NCI-H2029 treated with DMSO at 0.1 percent for 48 hours (cell line): ENCODE results near the gene COPS7A.
"Not testable (repeated sequence)": the region's sequence is repeated elsewhere in the genome, so short reads cannot be mapped to it uniquely, and the experiment has no call there.

Experiments
- DNase-seq: peaks from one replicate; lab custom pipeline; 2025; lab: John Stamatoyannopoulos, UW

Gene COPS7A

GRCh38 chr12:6701078-6701768 is 22.6 kb upstream of the COPS7A start:
- DNase-seq, result no peak

GRCh38 chr12:6703631-6704030 is 20.2 kb upstream of the COPS7A start:
- no peak for DNase-seq

- not testable (repeated sequence) for DNase-seq
These were observed 15.5 kb upstream of the COPS7A start for GRCh38 chr12:6708351-6708750.

GRCh38 chr12:6708960-6709394 is 14.9 kb upstream of the COPS7A start:
- DNase-seq, result no peak

GRCh38 chr12:6716031-6716873 is 7.6 kb upstream of the COPS7A start:
- DNase-seq, result not testable (repeated sequence)

GRCh38 chr12:6716874-6717437 is 6.9 kb upstream of the COPS7A start:
- no peak for DNase-seq

- no peak for DNase-seq
These were observed 983 bp upstream of the COPS7A start for GRCh38 chr12:6722863-6723262.

GRCh38 chr12:6724409-6724797 is 557 bp downstream of the COPS7A start:
- no peak for DNase-seq

GRCh38 chr12:6725350-6725749 is 1.5 kb downstream of the COPS7A start:
- no peak for DNase-seq

- no peak for DNase-seq
These were observed 5.3 kb downstream of the COPS7A start for GRCh38 chr12:6729186-6729585.

- DNase-seq, result no peak
These were observed 6.3 kb downstream of the COPS7A start for GRCh38 chr12:6730169-6730568.

GRCh38 chr12:6734506-6735387 is 10.9 kb downstream of the COPS7A start:
- DNase-seq, result no peak

GRCh38 chr12:6735448-6736191 is 11.8 kb downstream of the COPS7A start:
- DNase-seq, result no peak

GRCh38 chr12:6736754-6737153 is 12.9 kb downstream of the COPS7A start:
- DNase-seq, result no peak

- DNase-seq, result not testable (repeated sequence)
These were observed 18.2 kb downstream of the COPS7A start for GRCh38 chr12:6742080-6742479.

- no peak for DNase-seq
These were observed 19.0 kb downstream of the COPS7A start for GRCh38 chr12:6742834-6743233.

- not testable (repeated sequence) for DNase-seq
These were observed 19.5 kb downstream of the COPS7A start for GRCh38 chr12:6743300-6743699.

GRCh38 chr12:6745741-6746525 is 22.1 kb downstream of the COPS7A start:
- DNase-seq, result no peak

- no peak for DNase-seq
These were observed 23.4 kb downstream of the COPS7A start for GRCh38 chr12:6747216-6747615.

- DNase-seq, result no peak
These were observed 24.9 kb downstream of the COPS7A start for GRCh38 chr12:6748761-6749160.
